OCI-LY1 (cell line): ENCODE results near the gene TBC1D22B.

Experiments used
- CTCF ChIP-seq: fragments of 200-600 bp; sonication (generic), shearing (Covaris generic); IDR thresholded peaks from 2 replicates; pipeline ENCODE4 v1.5.1; 2017; ENCODE audit warnings: mild to moderate bottlenecking, antibody characterized with exemption, low read length, moderate library complexity, mixed read lengths
- EZH2 ChIP-seq: fragments of 200-600 bp; sonication (generic), shearing (Covaris generic); IDR thresholded peaks from 2 replicates; pipeline ENCODE4 v1.8.0; 2017; ENCODE audit warnings: borderline replicate concordance, mixed run types, mild to moderate bottlenecking, antibody characterized with exemption, low read length, moderate library complexity, mixed read lengths

GRCh38 chr6:37239526-37239925 lies 18.0 kb upstream of the TBC1D22B start:
- no peak for TF ChIP-seq EZH2
- TF ChIP-seq CTCF, result no peak
